Gastrocnemius medialis (tissue), 4 donors: ENCODE data around the gene FRG2B. TPM values are rescaled to one million over a fixed set of nuclear protein-coding genes. Genes with fewer than 3 reads are reported as not detected.
"Not testable (repeated sequence)": the region's sequence is repeated elsewhere in the genome, so short reads cannot be mapped to it uniquely, and the experiment has no call there.

Source experiments
- ATAC-seq, 2 donors: fragments of 150-250 bp; one replicate each; pipeline ENCODE4 v1.9.1; 2016
- DNase-seq, 2 donors: peaks; one replicate each; pipeline ENCODE4 v3.0.0-alpha.2; 2019
- H3K27ac ChIP-seq, 4 donors: fragments of 200-600 bp; sonication (generic); 1 replicate in 1 of 4; 2 replicates in 3 of 4; pipeline ENCODE4 v1.5.1; 2016 to 2018; ENCODE audit warnings: mild to moderate bottlenecking in 2 of 4, moderate library complexity in 1 of 4
- H3K27me3 ChIP-seq, 3 donors: fragments of 200-600 bp; sonication (generic) in 2 of 3; 1 replicate in 1 of 3; 2 replicates in 2 of 3; pipeline versions ENCODE4 v1.5.1 to v1.6.0; 2016 to 2019; ENCODE audit warnings: mild to moderate bottlenecking in 1 of 3, moderate library complexity in 1 of 3
- H3K36me3 ChIP-seq, 2 donors: fragments of 200-600 bp; sonication (generic) in 1 of 2; one replicate each; pipeline ENCODE4 v1.5.1; 2017 to 2018
- H3K4me1 ChIP-seq, 2 donors: fragments of 200-600 bp; sonication (generic) in 1 of 2; one replicate each; pipeline ENCODE4 v1.5.1; 2016 to 2017; ENCODE audit warnings: mild to moderate bottlenecking in 2 of 2
- H3K4me3 ChIP-seq, 4 donors: fragments of 200-600 bp; sonication (generic) in 3 of 4; 1 replicate in 1 of 4; 2 replicates in 3 of 4; pipeline ENCODE4 v1.5.1; 2016 to 2019; ENCODE audit warnings: mild to moderate bottlenecking in 2 of 4
- H3K9me3 ChIP-seq, 3 donors: fragments of 200-600 bp; sonication (generic) in 2 of 3; 1 replicate in 1 of 3; 2 replicates in 2 of 3; pipeline ENCODE4 v1.5.1; 2016 to 2019
- in situ Hi-C, 4 donors: fragments of 200-750 bp; cut with MboI; loops; one replicate each; pipeline versions ENCODE4 v1.15.0 to v1.8.0; 2017; ENCODE audit warnings: low sequenced_read_pairs in 4 of 4
- intact Hi-C: fragments of 100-400 bp; cut with DNase I; formaldehyde crosslinking; loops from one replicate; pipeline ENCODE4 v1.15.1; 2023; ENCODE audit warnings: low total_unique reads
- total RNA-seq, 4 donors: library from RNA; depleted of rRNA; stranded (reverse); fragments of >200 nt; gene quantifications; one replicate each; pipeline versions ENCODE4 v1.1.0 to v1.2.3, GENCODE V29; 2016
- TF ChIP-seq, protein P1 (sequence below), 5 experiments: fragments of 450-650 bp in 3 of 5; fragments of 200-600 bp in 2 of 5; sonication (generic) in 2 of 5; IDR thresholded peaks in 4 of 5; conservative IDR thresholded peaks in 1 of 5; 1 replicate in 4 of 5; 2 replicates in 1 of 5; pipeline ENCODE4 v1.5.1; 2016 to 2019; ENCODE audit warnings: antibody characterized with exemption in 5 of 5, mild to moderate bottlenecking in 3 of 5, moderate library complexity in 3 of 5

Gene FRG2B
- total RNA-seq: not detected

DNA sequence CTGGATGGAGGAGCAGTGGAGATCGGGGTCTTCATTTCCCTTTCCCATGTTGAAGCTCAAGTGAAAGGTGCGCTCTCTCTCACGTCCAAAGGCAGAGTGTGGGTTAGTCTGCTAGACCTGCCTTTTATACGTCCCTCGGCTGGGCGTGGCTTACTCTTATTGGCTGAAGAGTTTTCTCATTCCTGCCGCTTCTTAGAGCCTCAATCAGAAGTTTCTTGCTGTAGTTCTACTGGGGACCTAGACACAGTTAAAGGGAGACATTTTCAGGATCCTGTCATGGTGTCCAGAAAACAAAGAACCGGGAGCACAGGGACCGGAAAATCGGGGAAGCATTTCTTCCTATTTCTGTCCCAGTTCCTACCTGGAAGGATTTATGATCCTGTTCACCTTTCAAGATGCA lies at the start of gene FRG2B:
TSS of gene FRG2B (minus strand) at position 101 of the 400 bp plus-strand sequence. CDS start at position 48, 53 bp downstream.
- not testable (repeated sequence) for ATAC-seq, H3K27me3 ChIP-seq

DNA sequence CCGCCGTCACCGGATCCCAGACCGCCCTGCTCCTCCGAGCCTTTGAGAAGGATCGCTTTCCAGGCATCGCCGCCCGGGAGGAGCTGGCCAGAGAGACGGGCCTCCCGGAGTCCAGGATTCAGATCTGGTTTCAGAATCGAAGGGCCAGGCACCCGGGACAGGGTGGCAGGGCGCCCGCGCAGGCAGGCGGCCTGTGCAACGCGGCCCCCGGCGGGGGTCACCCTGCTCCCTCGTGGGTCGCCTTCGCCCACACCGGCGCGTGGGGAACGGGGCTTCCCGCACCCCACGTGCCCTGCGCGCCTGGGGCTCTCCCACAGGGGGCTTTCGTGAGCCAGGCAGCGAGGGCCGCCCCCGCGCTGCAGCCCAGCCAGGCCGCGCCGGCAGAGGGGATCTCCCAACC lies 40.9 kb upstream of the FRG2B start:
- H3K27ac ChIP-seq, intact Hi-C loops, H3K9me3 ChIP-seq, H3K4me1 ChIP-seq, in situ Hi-C loops, ATAC-seq, H3K27me3 ChIP-seq, DNase-seq, H3K36me3 ChIP-seq, H3K4me3 ChIP-seq: not testable (repeated sequence)

More for the DNA sequence above, at the start of gene FRG2B:
- DNase-seq, H3K4me3 ChIP-seq, H3K36me3 ChIP-seq, in situ Hi-C loops, intact Hi-C loops, H3K9me3 ChIP-seq, H3K4me1 ChIP-seq, H3K27ac ChIP-seq: not testable (repeated sequence)

DNA sequence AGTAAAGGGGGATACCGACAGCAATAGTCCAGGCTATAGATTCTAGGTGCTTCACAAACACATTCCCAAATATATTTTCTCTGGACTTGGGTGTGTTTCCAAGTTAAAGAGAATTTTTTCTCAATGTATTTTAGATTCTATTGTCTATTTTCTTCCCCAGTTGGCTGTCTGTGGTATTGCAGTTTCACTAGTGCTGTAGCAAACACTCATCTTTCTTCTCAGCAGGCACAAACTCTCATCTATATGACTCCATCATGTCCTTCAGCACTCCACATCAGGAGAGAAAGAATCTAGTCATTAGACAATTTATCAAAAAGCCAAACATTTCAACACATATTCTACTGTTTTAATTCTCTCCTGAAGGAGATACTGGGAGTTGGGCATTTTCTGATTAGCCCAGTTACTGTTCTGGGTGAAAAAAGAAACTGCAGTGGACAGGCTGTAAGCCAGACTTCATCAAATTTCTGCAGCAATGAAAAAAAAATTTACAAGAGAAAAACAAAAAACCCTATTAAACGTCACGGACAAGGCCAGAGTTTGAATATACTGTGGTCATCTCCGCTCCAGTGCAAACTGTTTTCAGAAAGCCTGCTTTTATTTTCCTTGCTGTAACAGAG lies 37.1 kb upstream of the FRG2B start:
- DNase-seq, H3K27ac ChIP-seq, in situ Hi-C loops, H3K4me3 ChIP-seq, H3K27me3 ChIP-seq, H3K36me3 ChIP-seq, H3K9me3 ChIP-seq, ATAC-seq, H3K4me1 ChIP-seq, intact Hi-C loops: not testable (repeated sequence)

DNA sequence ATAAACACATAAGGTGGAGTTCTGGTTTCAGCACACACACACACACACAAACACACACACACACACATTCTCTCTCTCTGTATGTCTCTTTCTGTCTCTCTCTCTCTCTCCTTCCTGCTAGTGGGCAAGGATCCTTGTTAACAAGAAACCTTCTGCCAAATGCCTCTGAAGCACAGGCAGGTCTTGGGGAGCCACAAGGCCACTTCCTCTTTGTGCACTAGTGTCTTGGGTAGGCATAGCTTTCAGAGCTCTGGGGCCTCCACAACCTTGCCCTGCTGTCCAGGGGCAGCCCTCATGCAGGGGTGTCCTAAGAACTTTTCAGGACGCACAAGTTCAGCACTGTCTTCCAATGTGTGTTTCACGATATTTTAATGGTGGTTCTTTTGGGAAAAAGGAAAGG lies 34.5 kb upstream of the FRG2B start:
- not testable (repeated sequence) for H3K9me3 ChIP-seq

DNA sequence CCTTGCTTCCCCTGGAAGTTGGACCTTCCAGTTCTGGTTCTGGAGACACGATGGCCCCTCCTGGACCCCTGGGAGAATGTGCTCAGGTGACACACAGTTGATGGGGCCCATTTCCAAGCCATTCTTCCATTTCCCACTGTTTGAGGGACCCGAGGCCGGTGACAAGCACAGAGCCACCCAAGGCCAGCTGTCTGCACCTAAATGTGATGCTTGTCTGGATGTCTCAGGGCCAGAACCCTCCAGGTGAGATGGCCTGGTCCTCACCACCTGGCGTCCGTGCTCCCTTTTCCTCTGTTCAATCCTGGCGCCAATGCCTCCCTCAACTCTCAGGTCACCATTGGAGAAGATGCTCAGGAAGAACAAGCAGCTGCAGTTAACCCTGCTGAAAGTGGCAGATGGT lies 33.9 kb upstream of the FRG2B start:
- ATAC-seq, in situ Hi-C loops: not testable (repeated sequence)

More for the DNA sequence above, 34.5 kb upstream of the FRG2B start:
- intact Hi-C loops, H3K4me3 ChIP-seq, ATAC-seq, H3K27me3 ChIP-seq, H3K4me1 ChIP-seq, H3K27ac ChIP-seq, in situ Hi-C loops, DNase-seq, H3K36me3 ChIP-seq: not testable (repeated sequence)

DNA sequence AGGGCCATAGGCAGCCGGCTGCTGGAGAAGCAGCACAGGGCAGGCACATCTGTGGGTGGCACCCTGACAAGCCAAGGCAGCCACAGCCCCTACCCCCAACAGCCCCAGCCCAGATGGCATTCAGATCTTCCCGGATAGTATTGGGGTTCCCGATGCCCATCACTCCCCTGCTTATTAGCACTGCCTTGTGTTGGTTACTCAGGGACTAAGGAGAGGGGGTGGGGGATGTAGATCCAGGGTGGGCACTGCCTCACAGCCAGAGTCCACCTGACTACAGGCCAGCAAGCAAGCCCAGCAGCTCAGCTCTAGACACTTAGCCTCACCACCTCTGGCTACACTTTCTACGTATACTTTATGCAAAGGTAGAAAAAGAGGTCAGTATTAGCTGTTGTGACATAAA lies 30.7 kb upstream of the FRG2B start:
- H3K4me1 ChIP-seq, ATAC-seq, H3K27ac ChIP-seq, H3K4me3 ChIP-seq, H3K27me3 ChIP-seq, DNase-seq, in situ Hi-C loops, intact Hi-C loops, H3K9me3 ChIP-seq, H3K36me3 ChIP-seq: not testable (repeated sequence)

More for the DNA sequence above, 33.9 kb upstream of the FRG2B start:
- H3K4me1 ChIP-seq, DNase-seq, H3K9me3 ChIP-seq, H3K36me3 ChIP-seq, H3K27me3 ChIP-seq, H3K4me3 ChIP-seq, H3K27ac ChIP-seq, intact Hi-C loops: not testable (repeated sequence)

DNA sequence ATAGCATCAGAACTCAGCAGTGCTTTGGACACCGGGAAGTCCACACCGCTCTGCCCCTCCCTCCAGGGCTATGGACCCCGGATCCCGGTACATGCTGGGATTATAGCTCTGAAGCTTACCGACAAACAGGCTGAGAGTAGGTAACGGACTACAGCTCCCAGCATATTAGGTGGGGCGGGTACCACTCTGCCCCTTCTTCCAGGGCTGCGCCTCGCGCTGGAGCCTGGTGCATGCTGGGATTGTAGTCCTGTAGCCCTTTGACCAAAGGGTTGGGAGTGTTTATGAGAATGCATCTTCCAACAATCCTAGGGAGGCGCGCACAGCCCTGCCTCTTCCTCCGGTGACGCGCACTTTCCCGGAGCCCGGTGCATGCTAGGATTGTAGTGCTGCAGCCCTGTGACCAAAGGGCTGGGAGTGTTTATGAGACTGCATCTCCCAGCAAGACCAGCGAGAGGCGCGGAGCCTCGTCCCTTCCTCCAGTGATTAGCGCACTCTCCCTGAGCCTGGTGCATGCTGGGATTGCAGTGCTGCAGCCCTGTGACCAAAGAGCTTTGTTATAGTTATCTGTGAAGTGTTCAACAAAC lies 22.4 kb upstream of the FRG2B start:
- H3K27me3 ChIP-seq, H3K27ac ChIP-seq, H3K4me3 ChIP-seq, in situ Hi-C loops, H3K4me1 ChIP-seq, H3K36me3 ChIP-seq, DNase-seq, ATAC-seq, H3K9me3 ChIP-seq, intact Hi-C loops: not testable (repeated sequence)

DNA sequence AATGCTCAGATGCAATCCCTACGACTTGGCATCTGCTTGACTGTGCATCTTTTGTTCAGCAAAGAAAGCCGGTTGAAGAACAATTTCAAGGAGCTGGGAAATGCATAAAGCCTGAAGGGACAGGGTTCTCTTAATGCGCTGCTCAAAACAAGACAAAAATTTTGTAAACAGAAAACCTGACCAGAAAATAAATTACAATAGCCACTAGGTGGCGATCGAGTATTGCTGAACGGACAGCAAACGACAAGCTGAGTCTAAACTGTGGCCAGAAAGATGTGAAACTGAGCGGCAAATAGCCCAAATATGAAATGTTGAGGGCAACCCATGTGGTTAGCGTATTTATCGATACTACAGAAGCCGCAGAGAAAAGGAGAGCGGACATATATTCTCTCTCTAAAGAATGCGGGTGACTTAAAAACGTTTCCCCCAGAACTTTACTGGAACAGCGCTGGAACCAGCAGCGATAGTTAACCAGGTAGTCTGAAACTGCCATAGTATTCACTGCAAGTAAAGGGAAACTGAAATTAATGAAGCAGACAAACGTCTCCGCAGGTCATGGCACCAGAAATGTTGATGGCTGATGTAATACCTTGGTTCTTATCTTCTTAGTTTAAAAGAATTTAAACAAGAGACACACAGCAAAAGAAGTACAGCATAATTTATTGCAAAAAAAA lies 20.6 kb upstream of the FRG2B start:
- H3K4me1 ChIP-seq, H3K9me3 ChIP-seq, H3K36me3 ChIP-seq, ATAC-seq, H3K27ac ChIP-seq, in situ Hi-C loops, H3K4me3 ChIP-seq, H3K27me3 ChIP-seq, DNase-seq, intact Hi-C loops: not testable (repeated sequence)
- TF ChIP-seq, protein P1, sequence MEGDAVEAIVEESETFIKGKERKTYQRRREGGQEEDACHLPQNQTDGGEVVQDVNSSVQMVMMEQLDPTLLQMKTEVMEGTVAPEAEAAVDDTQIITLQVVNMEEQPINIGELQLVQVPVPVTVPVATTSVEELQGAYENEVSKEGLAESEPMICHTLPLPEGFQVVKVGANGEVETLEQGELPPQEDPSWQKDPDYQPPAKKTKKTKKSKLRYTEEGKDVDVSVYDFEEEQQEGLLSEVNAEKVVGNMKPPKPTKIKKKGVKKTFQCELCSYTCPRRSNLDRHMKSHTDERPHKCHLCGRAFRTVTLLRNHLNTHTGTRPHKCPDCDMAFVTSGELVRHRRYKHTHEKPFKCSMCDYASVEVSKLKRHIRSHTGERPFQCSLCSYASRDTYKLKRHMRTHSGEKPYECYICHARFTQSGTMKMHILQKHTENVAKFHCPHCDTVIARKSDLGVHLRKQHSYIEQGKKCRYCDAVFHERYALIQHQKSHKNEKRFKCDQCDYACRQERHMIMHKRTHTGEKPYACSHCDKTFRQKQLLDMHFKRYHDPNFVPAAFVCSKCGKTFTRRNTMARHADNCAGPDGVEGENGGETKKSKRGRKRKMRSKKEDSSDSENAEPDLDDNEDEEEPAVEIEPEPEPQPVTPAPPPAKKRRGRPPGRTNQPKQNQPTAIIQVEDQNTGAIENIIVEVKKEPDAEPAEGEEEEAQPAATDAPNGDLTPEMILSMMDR (IDR thresholded peaks at IDR 0.05 in 4 of 5, conservative IDR thresholded peaks at IDR 0.05 in 1 of 5): peak in 1 of 5 experiments; percentile 37

DNA sequence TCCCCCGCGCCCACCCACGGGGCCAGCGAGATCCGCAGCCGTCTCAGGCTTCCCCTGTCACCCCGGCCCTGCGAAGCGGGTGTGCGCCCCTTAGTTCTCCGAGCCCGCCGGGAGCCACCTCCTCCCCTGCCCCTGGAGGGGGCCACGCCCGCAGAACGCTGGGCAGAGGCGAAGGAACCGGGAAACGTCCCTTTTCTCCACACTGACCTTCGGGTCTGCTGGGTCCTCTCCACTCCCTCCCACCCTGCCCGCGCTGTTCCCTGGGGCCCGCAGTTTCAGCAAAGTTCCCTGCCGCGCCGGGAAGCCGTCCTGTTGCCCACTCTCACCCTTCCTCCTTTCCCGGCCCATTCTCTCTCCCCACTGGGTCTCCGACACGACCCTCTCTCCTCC lies 11.2 kb upstream of the FRG2B start:
- H3K9me3 ChIP-seq, in situ Hi-C loops, H3K27ac ChIP-seq, DNase-seq, H3K36me3 ChIP-seq, ATAC-seq, H3K4me3 ChIP-seq, intact Hi-C loops, H3K4me1 ChIP-seq: not testable (repeated sequence)
- peaks cover 0 to 19% (median 3%) of the 10 kb centered on the region in 3 donors for H3K27me3 ChIP-seq

DNA sequence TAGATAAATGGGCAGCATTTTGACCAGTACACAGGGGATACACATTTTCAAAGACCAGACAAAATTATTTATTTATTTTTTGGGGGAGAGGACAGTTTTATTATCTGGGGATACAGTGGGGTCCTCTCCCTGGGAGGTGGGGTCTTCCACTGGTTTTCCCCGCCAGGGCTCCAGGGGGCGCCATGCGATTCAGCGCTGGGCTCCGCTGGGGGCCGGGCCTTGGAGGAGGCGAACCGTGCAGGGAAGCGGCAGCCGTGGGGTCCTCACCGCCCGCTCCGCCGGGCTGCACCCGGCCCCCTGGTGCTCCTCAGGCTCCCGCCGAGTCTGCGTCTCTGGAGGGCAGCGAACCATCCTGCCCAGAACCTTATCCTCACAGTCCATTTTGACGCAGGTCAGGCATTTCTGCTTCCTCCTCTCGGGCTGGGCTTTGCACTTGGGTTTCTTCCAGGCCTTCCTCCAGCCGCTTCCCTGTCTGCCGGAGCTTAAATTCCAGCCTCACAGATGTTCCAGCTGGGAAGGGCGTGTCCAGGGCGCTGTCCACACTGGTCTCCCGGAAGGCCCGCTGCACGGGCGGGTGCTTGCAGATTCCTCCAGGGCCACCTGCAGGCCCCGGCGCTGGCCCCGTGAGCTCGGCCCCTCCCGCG lies 10.7 kb upstream of the FRG2B start:
- H3K27ac ChIP-seq, H3K4me1 ChIP-seq, H3K9me3 ChIP-seq, H3K4me3 ChIP-seq, H3K36me3 ChIP-seq, DNase-seq, intact Hi-C loops, ATAC-seq, in situ Hi-C loops: not testable (repeated sequence)
- H3K27me3 ChIP-seq: peaks cover 0 to 19% (median 3%) of the 10 kb centered on the region in 3 donors
